Measurements from ENCODE around the gene PROZ. TPM values are rescaled to one million over a fixed set of nuclear protein-coding genes. Genes with fewer than 3 reads are reported as not detected.

The PROZ gene
- total and polyA plus RNA-seq, 3 experiments from 2014 or later, result not detected

GRCh38 chr13:113187263-113187669, 28.8 kb downstream of the PROZ start:
- H3K4me3 Mint-ChIP-seq, result peak overlapping the region in 3 of 7 donors; percentile 41 to 72 (median 69)
- Histone ChIP-seq H3K4me1 (ENCODE audit: insufficient read depth, low read length) (peaks cover 39% of the 10 kb centered on the region), H3K27me3 (ENCODE audit: insufficient read depth, low read length, poor library complexity, severe bottlenecking) (no peaks in the 10 kb centered on the region), H3K4me3 (ENCODE audit: low read length) (no peak overlapping the region), H3K9me3 (ENCODE audit: low read length) (no peaks in the 10 kb centered on the region), H3K27ac (ENCODE audit: low read depth, low read length) (no peak overlapping the region), H3K36me3 (ENCODE audit: insufficient read depth, low read length) (peaks cover 14% of the 10 kb centered on the region)
- H3K4me1 Mint-ChIP-seq, result peaks cover 51 to 67% (median 52%) of the 10 kb centered on the region in 3 donors
- peak overlapping the region; percentile 40 to 91 (median 80) for H3K27ac Mint-ChIP-seq
- CTCF ChIA-PET, result interaction anchor here (0.7 kb wide), 1 partner anchor 101 kb away, joined by 3 read pairs; no protein-coding TSS in a partner anchor
- H3K27me3 Mint-ChIP-seq, result peaks cover 0 to 2% of the 10 kb centered on the region in 2 donors
- POLR2A ChIA-PET, result no interaction called here
- no peak for DNase-seq
- H3K9me3 Mint-ChIP-seq, result no peaks in the 10 kb centered on the region
- peaks cover 3 to 64% (median 25%) of the 10 kb centered on the region in 3 donors for H3K36me3 Mint-ChIP-seq

- Histone ChIP-seq H3K36me3 (ENCODE audit: insufficient read depth, low read length) (peaks cover 12% of the 10 kb centered on the region), H3K27ac (ENCODE audit: low read depth, low read length) (no peak overlapping the region), H3K27me3 (ENCODE audit: insufficient read depth, low read length, poor library complexity, severe bottlenecking) (no peaks in the 10 kb centered on the region), H3K4me1 (ENCODE audit: insufficient read depth, low read length) (peaks cover 36% of the 10 kb centered on the region), H3K4me3 (ENCODE audit: low read length) (no peak overlapping the region), H3K9me3 (ENCODE audit: low read length) (no peaks in the 10 kb centered on the region)
- no peak for DNase-seq
- peaks cover 46 to 62% (median 48%) of the 10 kb centered on the region in 3 donors for H3K4me1 Mint-ChIP-seq
- peak overlapping the region in 6 of 8 donors; percentile 72 to 91 (median 74) for H3K27ac Mint-ChIP-seq
- H3K36me3 Mint-ChIP-seq, result peaks cover 3 to 68% (median 25%) of the 10 kb centered on the region in 3 donors
- peak overlapping the region in 2 of 7 donors; percentile 32 to 41 for H3K4me3 Mint-ChIP-seq
- ChIA-PET CTCF (no interaction called here), POLR2A (no interaction called here)
- H3K9me3 Mint-ChIP-seq, result no peaks in the 10 kb centered on the region
- H3K27me3 Mint-ChIP-seq, result peaks cover 0 to 2% of the 10 kb centered on the region in 2 donors
These were observed 29.6 kb downstream of the PROZ start for GRCh38 chr13:113187883-113188665.

- Mint-ChIP-seq H3K27ac (no peak overlapping the region), H3K4me3 (no peak overlapping the region), H3K27me3 (peaks cover 0 to 2% of the 10 kb centered on the region in 2 donors), H3K4me1 (peaks cover 29 to 43% (median 29%) of the 10 kb centered on the region in 3 donors), H3K9me3 (no peaks in the 10 kb centered on the region), H3K36me3 (peaks cover 3 to 73% (median 22%) of the 10 kb centered on the region in 3 donors)
- CTCF ChIA-PET, result interaction anchor here (1.0 kb wide), 1 partner anchor 10 kb away, joined by 4 read pairs; no protein-coding TSS in a partner anchor
- POLR2A ChIA-PET, result interaction anchor here (1.1 kb wide), 1 partner anchor 19 kb away, joined by 3 read pairs; the partner anchor contains the start of gene CUL4A
- Histone ChIP-seq H3K27ac (ENCODE audit: low read depth, low read length) (no peak overlapping the region), H3K36me3 (ENCODE audit: insufficient read depth, low read length) (peaks cover 18% of the 10 kb centered on the region), H3K9me3 (ENCODE audit: low read length) (no peaks in the 10 kb centered on the region), H3K4me3 (ENCODE audit: low read length) (no peak overlapping the region), H3K4me1 (ENCODE audit: insufficient read depth, low read length) (peaks cover 17% of the 10 kb centered on the region), H3K27me3 (ENCODE audit: insufficient read depth, low read length, poor library complexity, severe bottlenecking) (no peaks in the 10 kb centered on the region)
- no peak for DNase-seq
These were observed 31.7 kb downstream of the PROZ start for GRCh38 chr13:113190181-113190580.

- peaks cover 3 to 89% (median 32%) of the 10 kb centered on the region in 3 donors for H3K36me3 Mint-ChIP-seq
- peaks cover 22% of the 10 kb centered on the region for H3K36me3 ChIP-seq (ENCODE audit: insufficient read depth, low read length)
- POLR2A ChIA-PET, result no interaction called here
- no peaks in the 10 kb centered on the region for H3K9me3 Mint-ChIP-seq
- H3K4me1 ChIP-seq (ENCODE audit: insufficient read depth, low read length), result no peaks in the 10 kb centered on the region
- CTCF ChIA-PET, result no interaction called here
- H3K27ac ChIP-seq (ENCODE audit: low read depth, low read length), result no peak overlapping the region
- H3K27ac Mint-ChIP-seq, result no peak overlapping the region
- peaks cover 8 to 22% (median 11%) of the 10 kb centered on the region in 3 donors for H3K4me1 Mint-ChIP-seq
- H3K27me3 Mint-ChIP-seq, result peaks cover 0 to 1% of the 10 kb centered on the region in 2 donors
- no peak for DNase-seq
- no peaks in the 10 kb centered on the region for H3K9me3 ChIP-seq (ENCODE audit: low read length)
- H3K4me3 Mint-ChIP-seq, result no peak overlapping the region
- H3K4me3 ChIP-seq (ENCODE audit: low read length), result no peak overlapping the region
- H3K27me3 ChIP-seq (ENCODE audit: insufficient read depth, low read length, poor library complexity, severe bottlenecking), result no peaks in the 10 kb centered on the region
These were observed 33.8 kb downstream of the PROZ start for GRCh38 chr13:113192279-113192678.

GRCh38 chr13:113192902-113193301, 34.5 kb downstream of the PROZ start:
- peak overlapping the region in 1 of 8 donors; percentile 32 for H3K27ac Mint-ChIP-seq
- POLR2A ChIA-PET, result no interaction called here
- CTCF ChIA-PET, result no interaction called here

GRCh38 chr13:113195360-113195759, 36.9 kb downstream of the PROZ start:
- H3K27me3 Mint-ChIP-seq, result no peaks in the 10 kb centered on the region
- Histone ChIP-seq H3K9me3 (ENCODE audit: low read length) (no peaks in the 10 kb centered on the region), H3K27ac (ENCODE audit: low read depth, low read length) (no peak overlapping the region), H3K4me1 (ENCODE audit: insufficient read depth, low read length) (no peaks in the 10 kb centered on the region), H3K36me3 (ENCODE audit: insufficient read depth, low read length) (peaks cover 46% of the 10 kb centered on the region), H3K27me3 (ENCODE audit: insufficient read depth, low read length, poor library complexity, severe bottlenecking) (no peaks in the 10 kb centered on the region), H3K4me3 (ENCODE audit: low read length) (no peak overlapping the region)
- peaks cover 0 to 93% (median 18%) of the 10 kb centered on the region in 3 donors for H3K36me3 Mint-ChIP-seq
- H3K4me3 Mint-ChIP-seq, result no peak overlapping the region
- H3K27ac Mint-ChIP-seq, result no peak overlapping the region
- CTCF ChIA-PET, result no interaction called here
- no peaks in the 10 kb centered on the region for H3K9me3 Mint-ChIP-seq
- peaks cover 2 to 9% (median 5%) of the 10 kb centered on the region in 3 donors for H3K4me1 Mint-ChIP-seq
- no peak for DNase-seq
- POLR2A ChIA-PET, result no interaction called here

More at GRCh38 chr13:113192902-113193301, 34.5 kb downstream of the PROZ start:
- no peak overlapping the region for H3K4me3 ChIP-seq (ENCODE audit: low read length)
- H3K27me3 ChIP-seq (ENCODE audit: insufficient read depth, low read length, poor library complexity, severe bottlenecking), result no peaks in the 10 kb centered on the region
- no peaks in the 10 kb centered on the region for H3K9me3 Mint-ChIP-seq
- no peak overlapping the region for H3K27ac ChIP-seq (ENCODE audit: low read depth, low read length)
- peaks cover 28% of the 10 kb centered on the region for H3K36me3 ChIP-seq (ENCODE audit: insufficient read depth, low read length)
- H3K27me3 Mint-ChIP-seq, result no peaks in the 10 kb centered on the region
- H3K36me3 Mint-ChIP-seq, result peaks cover 3 to 91% (median 33%) of the 10 kb centered on the region in 3 donors
- H3K4me1 Mint-ChIP-seq, result peaks cover 2 to 16% (median 7%) of the 10 kb centered on the region in 3 donors
- H3K9me3 ChIP-seq (ENCODE audit: low read length), result no peaks in the 10 kb centered on the region
- no peaks in the 10 kb centered on the region for H3K4me1 ChIP-seq (ENCODE audit: insufficient read depth, low read length)
- DNase-seq, result no peak
- no peak overlapping the region for H3K4me3 Mint-ChIP-seq

GRCh38 chr13:113196970-113197737, 38.7 kb downstream of the PROZ start:
- Mint-ChIP-seq H3K9me3 (no peaks in the 10 kb centered on the region), H3K4me3 (no peak overlapping the region), H3K36me3 (peaks cover 0 to 82% (median 18%) of the 10 kb centered on the region in 3 donors), H3K27me3 (no peaks in the 10 kb centered on the region), H3K4me1 (peaks cover 7 to 17% (median 13%) of the 10 kb centered on the region in 3 donors), H3K27ac (peak overlapping the region in 2 of 8 donors; percentile 5 to 54)
- Histone ChIP-seq H3K4me3 (ENCODE audit: low read length) (no peak overlapping the region), H3K9me3 (ENCODE audit: low read length) (no peaks in the 10 kb centered on the region), H3K27me3 (ENCODE audit: insufficient read depth, low read length, poor library complexity, severe bottlenecking) (no peaks in the 10 kb centered on the region), H3K27ac (ENCODE audit: low read depth, low read length) (no peak overlapping the region), H3K36me3 (ENCODE audit: insufficient read depth, low read length) (peaks cover 41% of the 10 kb centered on the region), H3K4me1 (ENCODE audit: insufficient read depth, low read length) (no peaks in the 10 kb centered on the region)
- DNase-seq, result no peak
- POLR2A ChIA-PET, result no interaction called here
- CTCF ChIA-PET, result interaction anchor here (1.0 to 1.1 kb wide), 2 partner anchors 10 to 13 kb away, joined by 3 read pairs; partner anchors contain the start of gene CUL4A

All from CD8-positive, alpha-beta memory T cell (primary cell).